Activated T-cell treated with anti-CD3 and anti-CD28 coated beads for 48 hours (primary cell): ENCODE measurements around the gene LRRC14B.
"Not testable (repeated sequence)": the region's sequence is repeated elsewhere in the genome, so short reads cannot be mapped to it uniquely, and the experiment has no call there.

Experiments used
- DNase-seq: peaks from one replicate; pipeline ENCODE4 v3.0.0-alpha.2; 2020; ENCODE audit warnings: low read depth

LRRC14B gene

DNA sequence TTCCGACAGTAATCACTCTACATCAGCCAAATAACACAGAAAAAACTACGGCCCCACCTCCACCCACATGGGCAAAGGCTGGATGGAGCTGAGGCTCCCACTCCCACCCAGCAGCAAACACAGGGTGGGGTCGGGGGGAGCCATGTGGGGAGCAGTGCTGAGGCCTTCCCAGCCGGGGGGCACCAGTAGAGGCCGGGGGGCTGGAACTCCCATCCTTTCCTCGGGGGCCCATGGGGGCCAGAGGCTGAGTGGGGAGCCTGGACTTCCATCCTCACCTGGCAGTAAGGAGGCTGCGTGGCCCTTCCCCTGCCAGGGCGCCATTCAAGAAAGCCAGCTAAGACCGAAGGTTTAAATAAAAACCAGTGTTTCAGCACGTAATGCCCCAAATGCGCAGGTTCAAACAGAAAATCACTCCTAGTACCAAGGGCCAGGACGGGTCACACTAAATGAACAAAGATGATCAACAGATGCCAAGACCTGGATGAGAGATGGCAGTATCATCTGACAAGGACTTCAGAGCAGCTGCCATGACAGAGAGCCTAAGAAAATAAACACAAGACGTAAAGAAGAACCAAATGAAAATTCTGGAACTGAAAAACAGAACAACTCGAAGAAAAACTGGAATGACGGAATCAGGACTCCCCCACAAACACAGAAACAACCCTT lies 17.3 kb downstream of the LRRC14B start:
- no peak for DNase-seq

DNA sequence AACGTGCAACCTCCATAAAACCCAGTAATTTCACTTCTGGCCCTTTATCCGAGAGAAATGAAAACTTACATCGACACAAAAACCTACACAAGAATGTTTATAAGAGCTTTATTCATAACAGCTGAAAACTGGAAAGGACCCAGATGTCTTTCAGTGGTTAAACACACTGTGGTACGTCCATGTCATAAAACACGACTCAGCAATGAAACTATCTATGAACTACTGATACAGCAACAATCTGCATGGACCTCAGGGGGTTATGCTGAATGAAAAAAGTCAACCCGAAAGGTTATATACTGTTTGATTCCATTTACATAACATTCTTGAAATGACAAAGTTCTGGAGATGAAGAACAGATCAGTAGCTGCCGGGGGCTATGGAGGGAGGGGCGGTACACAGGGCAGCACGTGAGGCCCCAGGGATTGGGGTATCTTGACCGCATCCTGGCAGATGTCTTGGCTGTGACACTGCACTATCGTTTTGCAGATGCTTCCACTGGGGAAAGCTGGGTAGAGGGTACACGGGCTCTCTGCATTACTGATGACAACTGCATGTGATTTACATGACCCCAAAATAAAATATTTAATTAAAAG lies 22.6 kb downstream of the LRRC14B start:
- no peak for DNase-seq

DNA sequence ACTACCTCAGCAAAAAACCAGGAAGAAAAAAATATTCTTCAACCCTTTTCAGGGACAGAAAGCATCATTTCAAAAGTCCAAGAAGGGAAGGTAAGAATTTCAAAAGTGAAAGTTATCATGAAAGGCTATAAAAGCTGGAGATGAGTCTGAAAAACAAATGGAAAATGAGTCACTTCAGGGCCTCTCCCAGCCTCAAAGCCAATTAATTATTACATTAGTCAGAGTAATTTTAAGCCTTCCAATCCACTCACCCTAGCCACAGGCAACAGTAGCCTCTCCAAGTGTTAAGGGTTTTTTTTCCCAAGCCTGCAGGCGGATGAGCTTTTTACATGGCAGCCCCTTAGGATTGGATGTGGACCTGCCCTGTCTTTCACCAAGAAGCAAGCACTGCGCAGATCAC lies 24.0 kb downstream of the LRRC14B start:
- DNase-seq: not testable (repeated sequence)

DNA sequence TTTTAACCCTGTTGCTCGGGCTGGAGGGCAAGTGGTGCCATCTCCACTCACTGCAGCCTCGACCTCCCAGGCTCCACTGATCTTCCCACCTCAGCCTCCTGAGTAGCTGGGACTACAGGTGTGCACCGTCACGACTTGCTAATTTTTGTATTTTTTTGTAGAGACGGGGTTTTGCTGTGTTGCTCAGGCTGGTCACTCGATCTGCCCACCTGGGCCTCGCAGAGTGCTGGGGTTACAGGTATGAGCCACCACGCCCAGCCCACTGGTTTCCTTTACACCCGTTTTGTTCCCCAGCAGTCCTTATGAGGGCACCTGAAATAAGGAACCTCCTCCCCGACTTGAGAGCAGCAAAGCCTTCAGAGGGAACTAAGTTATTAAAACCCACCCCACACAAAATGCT lies 24.8 kb downstream of the LRRC14B start:
- not testable (repeated sequence) for DNase-seq

DNA sequence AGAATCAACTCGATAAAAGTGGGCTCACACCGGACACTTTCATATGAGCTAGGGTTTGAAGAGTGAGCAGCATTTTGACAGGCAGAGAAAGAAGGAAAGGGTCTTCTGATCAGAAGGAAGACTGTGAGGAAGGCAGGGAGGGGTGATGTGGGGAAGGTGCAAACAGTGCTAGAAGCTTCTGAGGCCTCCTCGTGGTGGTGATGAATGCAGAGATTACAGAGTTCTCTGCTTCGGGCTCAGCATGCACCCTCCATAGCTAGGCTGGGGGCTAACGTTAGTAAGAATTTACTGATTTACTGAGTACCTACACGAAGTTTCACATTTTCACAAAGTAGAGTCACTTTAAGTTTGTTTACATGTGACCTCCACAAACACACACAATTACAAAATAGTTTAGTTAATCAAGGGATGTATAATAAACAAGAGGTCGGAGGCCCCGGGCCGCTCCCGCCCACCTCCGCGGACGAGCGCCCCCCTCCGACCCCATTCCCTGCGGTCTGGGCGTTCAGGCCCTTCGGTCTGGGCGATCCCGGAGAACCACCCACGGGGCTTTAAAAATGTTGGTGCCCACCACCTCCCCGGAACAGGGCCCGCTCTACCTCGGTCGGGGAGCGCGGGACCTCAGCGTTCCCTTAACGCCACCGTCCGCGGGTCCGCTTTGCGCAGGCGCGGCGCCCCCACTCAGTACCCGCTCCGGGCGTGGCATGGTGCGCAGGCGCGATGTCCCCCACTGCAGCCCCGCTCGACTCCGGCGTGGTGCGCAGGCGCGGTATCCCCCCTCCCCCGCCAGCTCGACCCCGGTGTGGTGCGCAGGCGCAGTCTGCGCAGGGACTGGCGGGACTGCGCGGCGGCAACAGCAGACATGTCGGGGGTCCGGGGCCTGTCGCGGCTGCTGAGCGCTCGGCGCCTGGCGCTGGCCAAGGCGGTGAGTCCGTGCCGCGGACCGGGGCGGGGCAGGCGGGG lies 26.5 kb downstream of the LRRC14B start, which contains the start of the genes CCDC127 and SDHA:
TSS of gene CCDC127 (minus strand) at position 660 of the 963 bp plus-strand sequence. CDS start 1,304 bp downstream, outside the sequence.
TSS of gene SDHA (plus strand) at position 827 of the 963 bp plus-strand sequence. CDS start at position 863, 36 bp downstream.
- DNase-seq: peak; percentile 99

DNA sequence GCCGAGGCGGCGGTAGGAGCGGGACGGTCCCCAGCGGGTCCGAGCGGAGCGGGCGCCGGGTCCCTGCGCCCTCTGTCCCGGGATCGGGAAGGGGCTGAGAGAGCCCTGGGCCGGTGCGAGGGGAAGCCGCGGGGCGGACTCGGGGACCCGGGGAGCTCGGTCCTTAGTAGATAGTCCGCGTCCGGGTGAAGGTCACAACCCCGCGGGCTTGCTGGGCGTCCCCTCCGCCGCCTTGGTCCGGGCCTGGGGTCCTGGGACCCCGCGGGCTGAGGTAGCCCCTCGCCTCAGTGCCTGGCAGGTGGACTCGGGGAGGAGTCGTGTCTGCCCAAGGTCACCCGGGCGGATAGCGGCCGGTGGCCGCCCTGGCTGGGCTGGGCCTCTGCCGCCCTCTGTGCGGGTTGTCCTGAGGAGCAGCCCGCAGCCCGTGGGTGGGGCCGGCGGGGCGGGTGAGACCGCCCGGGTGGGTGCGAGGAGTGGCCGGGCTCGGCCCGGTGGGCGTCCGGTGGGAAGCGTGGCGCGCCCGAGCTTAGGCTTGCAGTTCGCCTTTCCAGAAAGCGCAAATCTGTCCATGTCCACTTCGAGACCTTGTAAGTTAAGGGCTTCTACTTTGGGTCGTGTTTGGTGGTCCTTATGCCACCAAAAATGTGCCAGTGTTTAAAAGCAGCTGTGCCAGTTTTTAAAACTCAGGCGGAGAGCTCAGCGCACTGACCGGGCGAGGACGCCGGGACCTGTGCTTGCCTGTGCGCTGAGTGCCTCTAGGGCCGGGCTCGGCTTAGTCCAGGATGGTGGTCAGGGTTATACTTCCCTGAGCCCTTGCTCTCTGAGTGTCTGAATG lies 27.4 kb downstream of the LRRC14B start:
- peak; percentile 16 for DNase-seq

DNA sequence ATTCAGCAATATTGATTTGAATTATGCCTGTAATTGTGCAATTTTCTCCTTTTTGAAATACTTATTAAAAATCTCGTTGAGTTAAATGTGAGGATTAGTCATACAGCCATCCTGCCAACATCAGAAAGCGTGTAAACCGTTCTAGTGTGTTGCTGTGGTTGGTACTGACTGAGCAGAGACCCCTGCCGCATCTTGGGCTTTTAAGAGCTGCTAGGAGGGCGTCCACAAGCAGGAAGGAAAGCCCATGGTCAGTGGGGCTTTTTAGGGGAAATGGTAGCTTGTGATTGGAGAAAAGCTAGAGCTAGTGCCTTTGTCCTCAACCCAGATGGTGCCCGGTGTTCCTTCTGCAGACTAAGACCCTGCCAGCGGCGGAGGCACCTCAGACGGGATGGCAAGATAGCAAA lies 28.2 kb downstream of the LRRC14B start:
- no peak for DNase-seq

DNA sequence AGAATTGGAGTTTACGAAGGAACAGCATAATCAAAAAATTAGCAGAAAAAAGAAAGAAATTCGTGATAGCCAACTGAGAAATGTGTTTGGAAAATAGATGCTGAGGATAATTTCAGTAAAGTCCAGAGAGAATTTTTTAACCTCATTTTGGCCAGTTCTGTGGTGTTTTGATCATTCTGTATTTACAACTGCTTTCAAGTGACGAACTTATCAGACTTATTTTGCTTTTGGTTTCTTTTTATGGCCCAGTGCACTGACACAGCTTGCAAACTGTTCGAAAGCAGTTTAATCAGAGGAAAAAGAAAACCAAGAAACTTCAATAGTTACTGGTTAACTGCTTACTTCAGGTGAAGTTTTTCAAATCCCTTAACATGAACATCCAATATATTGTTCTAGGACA lies 28.7 kb downstream of the LRRC14B start:
- DNase-seq: no peak

DNA sequence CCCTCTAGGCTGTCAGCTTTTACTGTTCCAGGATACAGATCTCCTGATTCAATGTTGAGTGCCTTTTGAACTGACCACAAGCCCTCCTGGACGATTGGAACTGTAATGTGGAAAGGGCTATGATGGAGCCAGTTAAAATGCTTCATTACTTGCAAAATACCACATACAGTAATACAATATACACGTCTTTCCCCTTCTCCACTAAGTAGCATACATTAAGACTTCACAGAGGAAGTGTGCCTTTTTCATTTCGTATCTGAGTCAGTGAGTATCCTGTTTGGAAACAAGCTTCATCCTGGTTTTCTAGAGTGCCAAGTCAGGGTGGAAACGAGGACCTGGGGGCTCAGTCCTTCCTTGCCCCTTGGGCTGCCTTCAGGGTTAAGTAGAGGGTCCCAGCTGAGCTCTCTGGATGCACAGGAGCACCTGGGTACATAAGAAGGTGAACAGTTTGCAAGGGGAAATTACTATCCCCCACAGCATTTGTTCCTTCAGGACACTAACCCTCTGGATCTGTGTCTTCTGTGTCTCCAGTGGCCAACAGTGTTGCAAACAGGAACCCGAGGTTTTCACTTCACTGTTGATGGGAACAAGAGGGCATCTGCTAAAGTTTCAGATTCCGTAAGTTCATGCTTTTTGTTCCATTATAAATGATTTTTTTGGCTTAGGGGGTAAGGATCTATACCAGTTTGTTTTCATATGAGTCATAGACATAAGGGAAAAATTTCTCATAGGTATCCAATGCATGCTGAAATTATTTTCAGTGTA lies 31.8 kb downstream of the LRRC14B start:
- DNase-seq: not testable (repeated sequence)

DNA sequence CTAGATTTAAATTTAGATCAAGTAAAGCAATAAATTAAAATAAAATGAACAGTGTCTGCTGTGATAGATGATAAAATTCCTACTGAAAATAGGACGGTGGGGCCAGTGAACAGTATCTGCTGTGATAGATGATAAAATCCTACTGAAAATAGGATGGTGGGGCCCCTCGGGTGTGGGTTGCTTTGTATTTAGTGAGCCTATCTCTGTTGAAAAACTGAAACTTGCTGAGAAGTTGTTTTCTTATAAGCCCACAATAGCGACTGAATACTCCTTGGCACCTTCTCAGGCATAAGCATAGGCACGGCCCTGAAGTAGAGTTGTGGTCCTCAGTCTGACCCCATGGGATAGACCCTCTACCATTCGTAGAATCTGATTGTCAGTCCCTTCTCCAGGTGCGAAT lies 32.5 kb downstream of the LRRC14B start:
- DNase-seq: no peak

DNA sequence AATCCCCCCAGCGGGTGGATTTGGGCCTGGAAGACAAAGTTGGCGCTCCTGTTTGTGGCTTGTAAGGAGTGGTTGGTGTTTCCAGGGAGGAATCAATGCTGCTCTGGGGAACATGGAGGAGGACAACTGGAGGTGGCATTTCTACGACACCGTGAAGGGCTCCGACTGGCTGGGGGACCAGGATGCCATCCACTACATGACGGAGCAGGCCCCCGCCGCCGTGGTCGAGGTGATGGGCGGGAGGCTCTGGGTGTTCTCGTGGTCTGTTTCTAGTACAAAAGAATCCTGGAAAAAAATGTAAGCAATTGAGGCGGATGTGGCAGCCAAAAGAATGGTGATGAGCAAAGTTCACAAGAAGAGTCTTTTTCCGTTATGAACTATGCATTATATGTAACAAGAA lies 34.0 kb downstream of the LRRC14B start:
- DNase-seq: no peak

DNA sequence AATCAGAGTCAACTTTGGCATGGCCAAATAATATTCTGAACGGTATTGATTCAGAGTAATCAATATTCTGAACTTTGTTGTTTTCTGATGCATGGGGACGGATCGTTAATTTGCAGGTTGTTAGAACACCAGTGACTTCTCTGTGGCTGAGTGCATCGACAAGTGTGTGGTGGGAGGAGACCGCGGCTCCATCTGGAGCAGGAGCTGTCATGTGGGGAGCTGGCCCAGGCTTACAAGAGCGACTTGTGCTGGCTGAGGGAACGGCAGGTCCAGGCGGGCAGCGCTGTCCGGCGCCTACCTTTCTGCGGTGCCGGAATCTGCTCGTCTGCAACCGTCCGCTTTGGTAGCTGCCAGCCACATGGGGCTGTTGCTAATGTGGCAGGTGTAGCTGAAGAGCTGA lies 36.1 kb downstream of the LRRC14B start:
- not testable (repeated sequence) for DNase-seq

DNA sequence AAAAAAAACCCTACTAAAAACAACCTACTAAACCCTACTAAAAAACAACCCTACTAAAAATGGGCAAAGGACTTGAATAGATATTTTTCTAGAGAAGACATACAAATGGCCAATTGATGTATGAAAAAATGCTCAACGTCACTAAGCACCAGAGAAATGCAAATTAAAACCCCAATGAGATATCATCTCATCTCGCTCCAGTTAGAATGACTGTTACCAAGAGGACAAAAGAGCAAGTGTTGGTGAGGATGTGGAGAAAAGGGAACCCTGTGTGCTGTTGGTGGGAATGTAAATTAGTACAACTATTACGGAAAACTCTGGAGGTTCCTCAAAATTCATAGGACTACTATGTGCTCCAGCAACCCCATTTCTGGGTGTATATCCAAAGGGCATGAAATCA lies 37.6 kb downstream of the LRRC14B start:
- no peak for DNase-seq

DNA sequence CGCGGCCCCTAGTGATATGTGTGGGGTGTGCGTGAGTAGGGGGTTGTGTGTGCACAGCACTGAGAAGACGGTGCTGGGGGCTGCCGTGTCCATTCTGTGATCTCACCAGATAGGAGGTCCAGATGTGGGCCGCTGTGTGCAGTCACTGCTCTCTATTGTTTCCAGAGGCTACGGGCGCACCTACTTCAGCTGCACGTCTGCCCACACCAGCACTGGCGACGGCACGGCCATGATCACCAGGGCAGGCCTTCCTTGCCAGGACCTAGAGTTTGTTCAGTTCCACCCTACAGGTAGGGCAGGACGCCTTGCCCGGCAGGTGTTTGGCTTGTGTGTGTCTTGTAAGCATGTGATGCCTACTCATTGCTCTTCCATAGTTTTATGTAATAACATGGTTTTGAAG lies 39.4 kb downstream of the LRRC14B start:
- DNase-seq: no peak

DNA sequence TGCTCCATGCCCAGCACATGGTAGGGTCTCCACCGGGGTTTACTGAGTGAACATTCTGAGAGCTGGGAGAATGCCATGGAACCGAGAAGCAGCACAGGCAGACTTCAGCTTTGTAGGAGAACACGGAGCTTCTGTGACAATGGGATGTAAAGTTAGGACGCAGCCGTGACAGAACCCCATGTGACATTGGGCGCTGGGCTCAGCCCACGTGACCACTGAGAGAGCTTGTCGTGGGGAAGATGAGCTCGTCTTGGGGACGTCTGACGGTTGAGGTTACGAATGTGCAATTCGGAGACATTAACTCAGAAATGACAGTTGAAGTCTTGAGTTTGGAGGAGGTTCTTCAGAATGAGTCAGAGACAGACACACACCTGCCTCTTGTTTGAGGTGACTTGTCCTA lies 40.4 kb downstream of the LRRC14B start:
- peak; percentile 17 for DNase-seq

DNA sequence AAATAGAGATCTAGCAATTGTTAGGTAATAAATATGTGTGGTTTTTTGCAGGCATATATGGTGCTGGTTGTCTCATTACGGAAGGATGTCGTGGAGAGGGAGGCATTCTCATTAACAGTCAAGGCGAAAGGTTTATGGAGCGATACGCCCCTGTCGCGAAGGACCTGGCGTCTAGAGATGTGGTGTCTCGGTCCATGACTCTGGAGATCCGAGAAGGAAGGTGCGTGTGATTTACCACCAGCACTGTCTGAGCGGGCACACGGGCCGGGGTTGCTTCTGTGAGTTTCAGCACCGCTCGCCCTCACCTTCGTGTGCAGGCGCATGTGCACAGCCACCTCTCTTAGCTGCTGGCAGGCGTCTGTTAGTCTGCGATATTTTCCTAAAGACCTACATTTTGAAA lies 42.1 kb downstream of the LRRC14B start:
- not testable (repeated sequence) for DNase-seq

DNA sequence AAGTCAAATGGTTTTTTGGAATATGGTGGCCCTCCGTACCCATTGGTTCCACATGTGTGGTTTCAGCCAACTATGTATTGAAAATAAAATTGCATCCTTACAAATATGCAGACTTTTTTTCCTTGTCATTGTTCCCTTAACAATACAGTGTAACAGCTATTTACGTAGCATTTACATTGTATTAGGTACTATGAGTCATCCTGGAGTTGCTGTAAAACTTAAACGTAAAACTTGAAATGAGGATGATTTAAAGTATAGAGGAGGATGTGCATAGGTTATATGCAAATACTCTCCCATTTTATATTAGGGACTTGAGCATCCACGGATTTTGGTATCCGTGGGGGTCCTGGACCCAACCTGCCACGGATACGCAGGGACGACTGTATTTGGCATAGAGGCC lies 43.2 kb downstream of the LRRC14B start:
- DNase-seq: no peak

DNA sequence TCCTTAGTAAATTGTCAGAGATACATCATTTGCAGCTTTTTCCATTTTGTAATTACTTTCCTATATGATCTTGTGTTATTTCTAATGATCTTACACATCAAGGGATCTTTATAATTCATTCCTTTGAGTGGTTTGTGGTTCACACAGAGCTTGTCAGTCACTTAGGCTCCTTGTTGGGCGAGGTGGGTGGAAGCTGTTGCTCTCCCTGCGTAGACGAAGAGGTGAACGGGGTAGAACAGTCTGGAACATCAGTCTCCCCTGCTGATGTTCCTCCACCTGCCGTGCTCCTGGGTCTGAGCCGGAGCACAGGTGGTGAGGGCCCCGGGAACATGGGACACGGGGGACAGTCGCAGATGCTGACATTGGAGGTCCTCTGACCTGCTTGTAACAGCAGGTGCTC lies 44.2 kb downstream of the LRRC14B start:
- not testable (repeated sequence) for DNase-seq

DNA sequence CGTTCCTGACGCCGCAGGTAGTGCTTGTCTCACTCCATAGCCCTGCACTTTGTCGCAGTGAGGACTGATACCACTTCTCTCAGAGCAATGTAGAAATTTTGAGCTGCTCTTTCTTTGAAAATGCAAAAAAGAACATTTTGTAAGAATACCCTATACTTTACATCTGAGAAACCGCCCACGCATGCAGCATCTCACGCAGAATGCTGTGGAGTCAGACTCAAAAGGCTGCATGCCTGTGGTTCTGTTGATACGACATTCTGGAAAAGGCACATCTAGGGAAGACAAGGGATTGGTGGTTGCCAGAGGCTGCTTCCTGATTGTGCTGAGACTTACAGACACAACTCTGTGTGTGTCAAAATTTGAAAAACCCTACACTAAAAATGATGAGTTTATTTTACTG lies 46.6 kb downstream of the LRRC14B start:
- DNase-seq: not testable (repeated sequence)

DNA sequence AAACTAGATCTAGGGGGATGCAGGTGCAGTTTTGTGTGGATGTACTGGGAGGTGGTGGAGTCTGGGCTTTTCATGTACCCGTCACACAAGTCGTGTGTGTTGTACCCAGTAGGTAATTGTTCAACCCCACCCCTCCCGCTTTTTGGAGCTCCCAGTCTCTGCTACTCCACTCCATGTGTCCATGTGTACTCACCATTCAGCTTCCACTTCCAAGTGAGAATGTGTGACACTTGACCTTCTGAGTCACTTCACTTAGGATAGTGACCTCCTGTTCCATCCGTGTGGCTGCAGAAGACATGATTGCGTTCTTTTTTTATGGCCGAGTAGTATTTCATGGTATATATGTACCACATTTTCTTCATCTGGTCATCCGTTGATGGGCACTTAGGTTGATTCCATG lies 49.3 kb downstream of the LRRC14B start:
- DNase-seq: not testable (repeated sequence)
